GM21515 (cell line): ENCODE data around the gene TUBB4B.

Experiments
- ATAC-seq: cut with Tn5 transposase; IDR thresholded peaks from one replicate; pipeline ENCODE4 v1.9.1; 2021; ENCODE audit not compliant: unreplicated experiment

Gene TUBB4B

DNA sequence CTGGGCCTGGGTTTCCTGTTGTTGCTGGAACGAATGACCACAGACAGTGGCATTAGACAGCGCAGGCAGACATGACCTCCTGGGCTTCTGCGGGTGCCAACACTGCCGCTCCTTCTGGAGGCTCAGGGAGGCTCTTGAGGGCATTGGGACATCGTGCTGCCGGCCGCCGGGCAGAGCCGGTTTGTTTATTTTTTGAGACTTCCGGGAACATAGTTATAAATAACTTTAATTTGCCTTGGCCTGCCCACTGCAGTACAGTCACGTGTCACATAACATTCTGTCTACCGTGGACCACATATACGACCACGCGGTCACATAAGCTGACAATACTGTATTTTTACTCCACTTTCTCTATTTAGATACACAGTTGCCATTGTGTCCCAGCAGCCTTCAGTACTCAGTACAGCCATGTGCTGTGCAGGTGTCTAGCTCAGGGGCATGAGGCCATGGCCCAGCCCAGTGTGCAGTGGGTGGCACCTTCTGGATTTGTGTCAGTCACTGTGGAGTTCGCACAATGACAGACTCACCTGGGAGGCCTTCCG lies 28.2 kb downstream of the TUBB4B start:
- ATAC-seq = no peak

DNA sequence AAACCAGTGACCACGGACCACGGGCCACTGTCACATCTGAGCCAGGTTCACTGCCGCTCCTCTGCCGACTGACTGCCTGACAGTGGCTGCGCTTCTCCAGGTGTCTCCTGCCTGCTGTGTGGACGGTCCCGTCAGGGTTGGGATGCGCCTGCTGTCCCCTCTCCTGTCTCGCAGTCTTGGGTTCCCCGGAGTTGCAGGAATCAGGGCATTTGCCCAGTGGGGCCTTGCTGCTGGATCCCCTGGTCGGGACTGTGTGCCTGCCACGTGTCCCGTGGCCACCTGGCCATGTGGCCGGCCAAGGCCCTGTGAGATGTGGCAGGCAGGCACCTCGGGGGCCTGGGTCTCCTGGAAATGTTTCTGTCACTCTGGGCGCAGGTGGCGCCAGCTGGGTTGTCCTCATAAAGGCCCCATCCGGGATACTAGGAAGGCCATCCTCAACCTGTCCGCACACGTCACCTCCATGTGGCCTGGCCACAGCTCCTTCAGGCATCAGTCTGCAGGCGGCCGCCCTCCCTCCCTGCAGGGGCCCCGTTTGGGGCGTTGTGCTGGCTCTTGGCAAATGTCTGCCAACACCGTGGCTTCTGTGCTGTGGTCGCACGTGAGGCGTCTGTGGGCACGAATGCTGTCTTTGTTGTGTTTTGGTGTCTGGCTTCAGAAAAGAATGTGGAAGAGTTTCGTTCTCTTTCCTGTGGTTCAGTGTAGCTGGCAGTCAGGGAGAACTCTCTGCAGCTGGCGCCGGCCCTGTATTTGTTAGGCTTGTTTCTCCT lies 30.0 kb downstream of the TUBB4B start:
- ATAC-seq = no peak

GRCh38 chr9:137271696-137272076 lies 30.6 kb downstream of the TUBB4B start:
- no peak for ATAC-seq

- no peak for ATAC-seq
Measured at GRCh38 chr9:137272241-137273094, 31.4 kb downstream of the TUBB4B start.

GRCh38 chr9:137273095-137273490 lies 32.0 kb downstream of the TUBB4B start:
- ATAC-seq = no peak

GRCh38 chr9:137273611-137274320 lies 32.7 kb downstream of the TUBB4B start:
- no peak for ATAC-seq

DNA sequence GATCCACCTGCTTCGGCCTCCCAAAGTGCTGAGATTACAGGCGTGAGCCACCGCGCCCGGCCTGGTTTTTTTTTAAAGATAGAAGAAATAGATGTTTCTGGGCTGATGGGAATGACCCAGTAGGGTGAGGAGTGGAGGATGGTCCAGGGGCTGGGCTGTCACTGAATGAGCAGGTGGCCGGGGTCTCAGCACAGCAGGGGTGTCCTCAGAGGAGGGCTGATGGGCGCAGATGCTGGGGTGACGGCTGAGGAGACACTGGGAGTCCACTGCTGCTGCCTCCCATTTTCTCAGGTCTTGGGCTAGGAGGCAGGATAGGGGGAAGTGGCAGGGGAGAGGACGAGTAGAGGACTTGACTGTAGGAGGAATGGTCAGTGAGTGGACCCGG lies 34.1 kb downstream of the TUBB4B start:
- no peak for ATAC-seq

DNA sequence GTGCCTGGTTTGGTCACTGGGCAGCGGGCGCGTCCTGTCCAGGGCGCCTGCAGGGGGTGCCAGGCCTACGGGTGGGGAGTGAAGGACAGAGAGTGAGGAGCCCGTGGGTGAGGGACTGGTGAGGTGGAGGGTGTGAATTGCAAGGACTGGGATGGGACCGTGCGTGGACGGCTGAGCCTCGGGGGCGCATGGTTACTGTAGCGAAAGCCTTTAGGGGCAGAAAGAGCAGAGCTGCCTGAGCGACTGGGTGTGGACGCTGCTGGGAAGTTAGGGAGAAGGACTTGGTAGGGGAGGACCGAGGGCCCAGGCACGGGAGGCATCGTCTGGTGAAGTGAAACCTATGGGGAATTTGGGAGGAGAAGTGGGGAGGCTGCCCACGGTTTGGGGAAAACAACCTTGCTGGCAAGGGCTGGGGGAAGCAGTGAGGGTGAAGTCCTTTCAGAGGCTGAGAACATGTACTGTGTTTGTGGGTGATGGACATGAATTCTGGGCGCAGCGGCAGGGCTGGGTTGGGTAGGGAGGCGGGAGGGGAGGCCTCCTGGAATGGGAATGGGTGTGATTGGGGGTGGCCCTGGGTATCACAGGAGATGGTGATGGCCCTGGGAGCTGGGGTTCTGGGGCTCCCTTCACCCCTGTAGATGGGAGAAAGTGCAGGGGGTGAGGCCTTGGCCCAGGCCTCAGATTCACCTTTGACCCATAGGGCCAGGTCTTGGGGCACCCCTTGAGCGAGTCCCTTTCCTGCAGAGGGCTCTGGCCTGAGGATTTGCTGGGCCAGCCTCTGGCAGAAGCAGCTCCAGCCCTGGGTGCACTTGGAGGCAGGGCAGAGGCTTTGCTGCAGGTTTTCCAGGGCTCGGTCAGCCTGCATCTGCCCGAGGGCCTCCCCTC lies 34.7 kb downstream of the TUBB4B start:
- ATAC-seq = no peak

DNA sequence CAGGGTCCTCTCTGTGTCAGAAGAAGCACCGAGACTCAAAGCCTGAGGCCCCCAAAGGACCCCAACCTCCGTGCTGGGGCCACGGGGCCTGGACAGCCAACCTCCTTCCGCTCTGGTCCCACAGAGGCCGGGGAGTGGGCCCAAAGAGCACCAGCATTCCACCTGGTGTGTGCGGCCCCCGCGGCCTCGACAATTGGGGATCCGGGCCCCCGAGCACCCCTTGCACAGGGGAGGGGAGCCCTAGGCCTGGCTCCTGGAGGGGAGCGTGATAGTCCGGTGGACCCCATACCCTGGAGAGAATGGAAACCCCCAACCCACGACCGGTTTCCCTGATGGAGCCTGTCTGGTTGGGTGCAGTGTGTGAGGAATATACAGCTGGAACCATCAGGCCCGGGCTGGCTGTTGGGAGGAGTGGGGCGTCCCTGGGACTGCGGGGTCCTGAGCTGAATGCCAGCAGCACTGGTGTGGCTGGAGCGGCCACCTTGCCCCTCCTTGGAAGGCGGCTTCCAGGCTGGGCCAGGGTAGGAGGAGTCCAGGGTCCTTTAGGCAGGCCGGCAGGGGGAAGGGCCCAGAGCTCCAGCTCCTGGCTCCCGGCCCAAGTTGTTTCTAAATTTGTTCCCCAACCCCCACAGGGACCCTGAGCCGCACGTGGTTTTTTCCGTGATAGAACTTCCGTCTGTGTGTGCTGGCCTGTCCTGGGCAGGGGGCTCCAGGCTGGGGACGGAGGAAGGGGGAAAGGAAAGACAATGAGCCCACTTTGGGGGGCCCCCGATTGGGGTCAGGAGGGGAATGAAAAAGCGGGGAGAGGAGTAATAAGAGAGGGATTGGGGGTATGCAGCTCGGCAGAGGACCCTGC lies 35.6 kb downstream of the TUBB4B start:
- ATAC-seq = no peak

GRCh38 chr9:137277329-137278041 lies 36.4 kb downstream of the TUBB4B start, which contains the start of gene TOR4A:
TSS of gene TOR4A (plus strand) at chr9:137277726. CDS start at chr9:137278690, 964 bp downstream.
- ATAC-seq = peak; percentile 53

GRCh38 chr9:137278061-137278701 lies 37.1 kb downstream of the TUBB4B start:
- ATAC-seq = no peak

- no peak for ATAC-seq
Measured at GRCh38 chr9:137278721-137279711, 37.9 kb downstream of the TUBB4B start.

- no peak for ATAC-seq
Measured at GRCh38 chr9:137279741-137280473, 38.8 kb downstream of the TUBB4B start.

DNA sequence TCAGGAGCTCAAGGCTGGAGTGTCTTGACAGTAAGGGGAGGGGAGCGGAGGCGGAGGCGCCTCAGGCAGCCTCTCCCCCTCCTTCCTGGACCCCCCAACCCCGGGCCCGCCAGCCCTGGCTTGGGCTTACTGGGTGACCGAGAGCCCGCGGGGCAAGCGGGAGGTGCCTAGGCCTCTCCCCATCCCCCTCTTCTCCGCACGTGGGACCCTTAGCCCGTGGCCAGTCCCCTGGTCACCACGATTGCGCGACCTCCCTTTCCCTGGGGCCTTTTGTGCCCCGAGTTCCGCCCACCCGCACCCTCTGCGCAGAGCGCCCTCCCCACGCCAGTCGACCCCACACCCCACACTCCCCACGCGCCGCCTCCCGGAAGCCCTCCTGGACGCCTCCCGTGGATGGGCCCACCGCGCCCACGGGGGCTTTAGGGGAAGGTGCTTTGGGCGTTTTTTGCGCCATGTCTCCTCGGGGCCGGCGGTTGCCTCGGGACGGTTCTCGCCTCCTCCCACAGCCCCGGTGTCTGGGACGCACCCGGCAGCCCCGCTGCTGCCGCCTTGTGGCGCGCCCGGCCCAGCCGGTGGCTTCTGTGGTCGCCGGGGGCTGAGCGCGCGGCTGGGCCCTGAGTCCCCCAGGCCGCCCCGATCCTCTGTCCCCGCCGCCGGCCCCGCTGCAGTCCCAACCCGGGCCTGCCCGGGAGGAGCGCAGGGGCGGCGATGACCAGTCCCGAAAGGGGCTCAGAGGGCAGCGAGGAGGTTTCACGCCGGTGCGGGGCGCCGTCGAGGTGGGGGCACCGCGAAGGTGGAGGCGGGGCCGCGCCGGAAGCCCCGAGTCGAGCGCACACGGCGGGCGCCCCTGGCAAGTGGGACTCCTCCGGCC lies 39.6 kb downstream of the TUBB4B start:
- ATAC-seq = no peak

- ATAC-seq = no peak
Measured at GRCh38 chr9:137281345-137282116, 40.4 kb downstream of the TUBB4B start.
